MM.1S (cell line): ENCODE results near the gene RAVER1.
"Not testable (repeated sequence)": the region's sequence is repeated elsewhere in the genome, so short reads cannot be mapped to it uniquely, and the experiment has no call there.

Source experiments
- DNase-seq: peaks from one replicate; pipeline ENCODE4 v3.0.0-alpha.2; 2015
- H2AFZ ChIP-seq: fragments of 300-600 bp; sonication (generic); 2 replicates; pipeline ENCODE4 v1.6.0; 2016; ENCODE audit warnings: antibody characterized with exemption, low read length
- H3F3A ChIP-seq: fragments of 300-600 bp; sonication (generic); 2 replicates; pipeline ENCODE4 v1.6.1; 2016; ENCODE audit warnings: mild to moderate bottlenecking, antibody characterized with exemption, low read length, moderate library complexity, mixed read lengths; ENCODE audit not compliant: insufficient read depth
- H3K27ac ChIP-seq: fragments of 300-600 bp; sonication (generic); 2 replicates; pipeline ENCODE4 v1.5.1; 2016; ENCODE audit warnings: mild to moderate bottlenecking, low read length
- H3K27me3 ChIP-seq: fragments of 300-600 bp; sonication (generic); replicated peaks from 2 replicates; pipeline ENCODE4 v1.6.0; 2016; ENCODE audit warnings: low read length; ENCODE audit not compliant: insufficient read depth
- H3K36me3 ChIP-seq: fragments of 300-600 bp; sonication (generic); replicated peaks from 2 replicates; pipeline ENCODE4 v1.6.1; 2016; ENCODE audit warnings: mild to moderate bottlenecking, low read length, mixed read lengths; ENCODE audit not compliant: insufficient read depth
- H3K4me1 ChIP-seq: fragments of 300-600 bp; sonication (generic); 2 replicates; pipeline ENCODE4 v1.6.1; 2016; ENCODE audit warnings: low read length, mixed read lengths
- H3K4me2 ChIP-seq: fragments of 300-600 bp; sonication (generic); 2 replicates; pipeline ENCODE4 v1.6.0; 2016; ENCODE audit warnings: low read depth, low read length
- H3K4me3 ChIP-seq: fragments of 300-600 bp; sonication (generic); 2 replicates; pipeline ENCODE4 v1.5.1; 2016; ENCODE audit warnings: low read length, mixed read lengths
- H3K79me2 ChIP-seq: fragments of 300-600 bp; sonication (generic); 2 replicates; pipeline ENCODE4 v1.6.1; 2016; ENCODE audit warnings: mixed run types, low read length, mixed read lengths
- H3K9ac ChIP-seq: fragments of 300-600 bp; sonication (generic); 2 replicates; pipeline ENCODE4 v1.6.1; 2016; ENCODE audit warnings: low read length, mixed read lengths
- H3K9me2 ChIP-seq: fragments of 300-600 bp; sonication (generic); replicated peaks from 2 replicates; pipeline ENCODE4 v1.6.1; 2016; ENCODE audit warnings: mild to moderate bottlenecking, low read length, mixed read lengths; ENCODE audit not compliant: insufficient read depth
- H3K9me3 ChIP-seq: fragments of 300-600 bp; sonication (generic); replicated peaks from 2 replicates; pipeline ENCODE4 v1.6.1; 2016; ENCODE audit warnings: mild to moderate bottlenecking, low read length, mixed read lengths; ENCODE audit not compliant: insufficient read depth
- H4K20me1 ChIP-seq: fragments of 300-600 bp; sonication (generic); 2 replicates; pipeline ENCODE4 v1.6.1; 2016; ENCODE audit warnings: mild to moderate bottlenecking, low read length, moderate library complexity, mixed read lengths; ENCODE audit not compliant: insufficient read depth
- EZH2 ChIP-seq: fragments of 300-600 bp; sonication (generic); optimal IDR thresholded peaks from 2 replicates; pipeline ENCODE3; 2017; ENCODE audit warnings: low read depth, mild to moderate bottlenecking, antibody characterized with exemption, low read length, mixed read lengths
- EZH2phosphoT487 ChIP-seq: fragments of 300-600 bp; sonication (generic); IDR thresholded peaks from 2 replicates; pipeline ENCODE4 v1.6.1; 2018; ENCODE audit warnings: antibody characterized with exemption, low read length
- TF ChIP-seq, protein P1 (sequence below): fragments of 300-600 bp; sonication (generic); IDR thresholded peaks from 2 replicates; pipeline ENCODE4 v1.5.1; 2016; ENCODE audit warnings: antibody characterized with exemption, low read length, mixed read lengths

The RAVER1 gene, protein sequence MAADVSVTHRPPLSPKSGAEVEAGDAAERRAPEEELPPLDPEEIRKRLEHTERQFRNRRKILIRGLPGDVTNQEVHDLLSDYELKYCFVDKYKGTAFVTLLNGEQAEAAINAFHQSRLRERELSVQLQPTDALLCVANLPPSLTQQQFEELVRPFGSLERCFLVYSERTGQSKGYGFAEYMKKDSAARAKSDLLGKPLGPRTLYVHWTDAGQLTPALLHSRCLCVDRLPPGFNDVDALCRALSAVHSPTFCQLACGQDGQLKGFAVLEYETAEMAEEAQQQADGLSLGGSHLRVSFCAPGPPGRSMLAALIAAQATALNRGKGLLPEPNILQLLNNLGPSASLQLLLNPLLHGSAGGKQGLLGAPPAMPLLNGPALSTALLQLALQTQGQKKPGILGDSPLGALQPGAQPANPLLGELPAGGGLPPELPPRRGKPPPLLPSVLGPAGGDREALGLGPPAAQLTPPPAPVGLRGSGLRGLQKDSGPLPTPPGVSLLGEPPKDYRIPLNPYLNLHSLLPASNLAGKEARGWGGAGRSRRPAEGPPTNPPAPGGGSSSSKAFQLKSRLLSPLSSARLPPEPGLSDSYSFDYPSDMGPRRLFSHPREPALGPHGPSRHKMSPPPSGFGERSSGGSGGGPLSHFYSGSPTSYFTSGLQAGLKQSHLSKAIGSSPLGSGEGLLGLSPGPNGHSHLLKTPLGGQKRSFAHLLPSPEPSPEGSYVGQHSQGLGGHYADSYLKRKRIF

DNA sequence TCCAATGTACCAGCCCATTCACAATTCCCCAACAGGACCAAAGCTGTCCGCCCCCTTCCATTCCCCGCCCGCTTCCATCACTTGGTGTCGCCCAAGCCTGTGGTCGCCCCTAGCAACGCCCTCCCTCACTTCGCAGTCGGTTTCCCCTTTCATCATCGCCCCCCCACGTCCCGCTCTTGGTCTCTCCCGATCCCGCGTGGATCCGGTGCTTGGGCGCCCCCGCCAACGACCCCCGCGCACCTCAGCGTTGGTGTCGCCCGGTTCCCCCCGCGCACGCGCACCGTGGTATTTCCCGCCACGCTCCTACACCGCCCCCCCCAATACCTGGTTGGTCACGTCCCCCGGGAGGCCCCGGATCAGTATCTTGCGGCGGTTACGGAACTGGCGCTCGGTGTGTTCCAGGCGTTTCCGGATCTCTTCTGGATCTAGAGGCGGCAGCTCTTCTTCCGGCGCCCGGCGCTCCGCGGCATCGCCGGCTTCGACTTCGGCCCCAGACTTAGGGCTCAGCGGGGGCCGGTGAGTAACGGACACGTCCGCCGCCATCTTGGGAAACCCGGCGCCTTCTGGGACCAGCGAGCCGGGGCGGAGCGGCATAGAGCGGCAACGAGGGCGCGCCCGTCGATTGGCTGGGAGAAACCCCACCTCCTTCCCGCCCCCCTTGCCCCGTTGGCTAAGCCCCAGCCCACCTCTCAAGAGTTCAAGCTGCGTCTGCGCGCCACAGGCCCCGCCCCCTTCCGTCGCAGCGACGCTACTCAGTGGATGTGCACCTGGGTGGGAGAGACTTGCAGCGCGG is at the start of gene RAVER1:
Gene RAVER1 (minus strand): TSS at position 565 of the 793 bp plus-strand sequence. CDS start 22 bp downstream, at position 543.
- Histone ChIP-seq H3K4me2 (peak within 1 kb of the TSS; percentile 80), H2AFZ (peak within 1 kb of the TSS; percentile 76), H3K36me3 (peaks cover 3% of the 10 kb centered on the region; the same call in 1 of the 2 replicates), H3K4me3 (peak within 1 kb of the TSS; percentile 92), H3K27me3 (no peaks in the 10 kb centered on the region), H3K9me3 (no peaks in the 10 kb centered on the region), H3K79me2 (peaks cover 69% of the 10 kb centered on the region), H3F3A (no peaks in the 10 kb centered on the region), H3K4me1 (0 out of 2 replicates have a peak, but pooled peaks cover 3% of the 10 kb centered on the region), H3K9me2 (no peaks in the 10 kb centered on the region), H3K27ac (peak within 1 kb of the TSS; percentile 69; the same call in 1 of the 2 replicates), H4K20me1 (no peaks in the 10 kb centered on the region), H3K9ac (peak within 1 kb of the TSS; percentile 91)
- TF ChIP-seq EZH2: no peak
- TF ChIP-seq EZH2phosphoT487: no peak
- TF ChIP-seq, protein P1, sequence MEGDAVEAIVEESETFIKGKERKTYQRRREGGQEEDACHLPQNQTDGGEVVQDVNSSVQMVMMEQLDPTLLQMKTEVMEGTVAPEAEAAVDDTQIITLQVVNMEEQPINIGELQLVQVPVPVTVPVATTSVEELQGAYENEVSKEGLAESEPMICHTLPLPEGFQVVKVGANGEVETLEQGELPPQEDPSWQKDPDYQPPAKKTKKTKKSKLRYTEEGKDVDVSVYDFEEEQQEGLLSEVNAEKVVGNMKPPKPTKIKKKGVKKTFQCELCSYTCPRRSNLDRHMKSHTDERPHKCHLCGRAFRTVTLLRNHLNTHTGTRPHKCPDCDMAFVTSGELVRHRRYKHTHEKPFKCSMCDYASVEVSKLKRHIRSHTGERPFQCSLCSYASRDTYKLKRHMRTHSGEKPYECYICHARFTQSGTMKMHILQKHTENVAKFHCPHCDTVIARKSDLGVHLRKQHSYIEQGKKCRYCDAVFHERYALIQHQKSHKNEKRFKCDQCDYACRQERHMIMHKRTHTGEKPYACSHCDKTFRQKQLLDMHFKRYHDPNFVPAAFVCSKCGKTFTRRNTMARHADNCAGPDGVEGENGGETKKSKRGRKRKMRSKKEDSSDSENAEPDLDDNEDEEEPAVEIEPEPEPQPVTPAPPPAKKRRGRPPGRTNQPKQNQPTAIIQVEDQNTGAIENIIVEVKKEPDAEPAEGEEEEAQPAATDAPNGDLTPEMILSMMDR: no peak
- peak; percentile 98 for DNase-seq

DNA sequence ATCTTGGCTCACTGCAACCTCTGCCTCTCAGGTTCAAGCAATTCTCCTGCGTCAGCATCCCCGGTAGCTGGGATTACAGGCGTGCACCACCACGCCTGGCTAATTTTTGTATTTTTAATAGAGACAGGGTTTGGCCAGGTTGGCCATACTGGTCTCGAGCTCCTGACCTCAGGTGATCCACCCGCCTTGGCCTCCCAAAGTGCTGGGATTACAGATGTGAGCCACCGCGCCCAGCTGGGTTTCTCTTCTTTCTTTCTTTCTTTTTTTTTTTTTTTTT is 49.8 kb upstream of the RAVER1 start:
- not testable (repeated sequence) for H3F3A ChIP-seq, H3K27me3 ChIP-seq, H2AFZ ChIP-seq, H3K36me3 ChIP-seq, H3K9me3 ChIP-seq, H3K9me2 ChIP-seq, H3K27ac ChIP-seq, H3K9ac ChIP-seq, H4K20me1 ChIP-seq, H3K4me3 ChIP-seq, DNase-seq, H3K4me2 ChIP-seq, H3K4me1 ChIP-seq
- H3K79me2 ChIP-seq: peaks cover 17% of the 10 kb centered on the region

DNA sequence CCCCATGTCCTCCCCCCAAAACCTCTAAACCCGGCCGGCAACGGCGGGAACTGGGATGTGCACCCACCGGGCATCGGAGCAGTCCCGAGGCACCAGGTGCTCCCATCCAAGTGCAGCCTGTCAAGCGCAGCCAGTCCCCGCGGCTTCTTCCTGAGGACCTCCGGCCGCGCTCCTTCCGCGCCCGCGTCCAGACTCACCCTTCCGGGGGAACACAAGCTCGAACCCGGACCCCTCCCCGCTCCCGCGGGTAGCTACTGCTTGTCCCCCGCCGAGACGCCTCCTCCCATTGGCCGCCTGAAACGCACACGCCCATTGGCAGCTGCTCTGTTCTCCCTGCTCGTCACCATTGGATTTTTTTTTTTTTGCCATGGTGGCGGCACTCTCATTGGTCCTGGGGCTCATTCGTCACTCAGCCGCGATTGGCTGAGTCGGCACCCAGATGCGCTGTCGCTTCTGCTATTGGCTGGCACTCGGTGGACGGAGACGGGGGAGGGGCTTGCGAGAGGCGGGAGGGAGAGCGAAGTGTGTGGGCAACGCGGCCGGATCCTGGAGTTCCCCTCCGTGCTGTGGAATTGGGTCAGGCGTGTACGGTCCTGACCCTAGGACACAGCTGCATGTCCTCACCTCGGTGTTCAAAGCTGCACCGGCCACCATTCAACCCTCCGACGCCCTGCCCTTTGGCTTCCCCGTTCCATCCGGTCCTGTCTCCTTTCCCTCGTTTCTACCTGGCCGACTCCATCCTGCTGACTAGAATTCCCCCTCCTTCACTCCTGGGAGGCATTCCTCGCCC is 47.2 kb upstream of the RAVER1 start, which contains the start of gene TYK2:
Gene TYK2 (minus strand): TSS at position 260 of the 790 bp plus-strand sequence. CDS start 2,166 bp downstream, outside the sequence.
- peak within 1 kb of the TSS; percentile 86 for H3K4me3 ChIP-seq
- H3K4me1 ChIP-seq: peaks cover 5% of the 10 kb centered on the region
- H3K27ac ChIP-seq: peak within 1 kb of the TSS; percentile 39; the same call in 1 of the 2 replicates
- DNase-seq: peak; percentile 99
- no peaks in the 10 kb centered on the region for H3K27me3 ChIP-seq
- H3K79me2 ChIP-seq: peaks cover 18% of the 10 kb centered on the region
- no peaks in the 10 kb centered on the region for H3K9me2 ChIP-seq
- H3K4me2 ChIP-seq: peak within 1 kb of the TSS; percentile 98
- peak within 1 kb of the TSS; percentile 99 for H2AFZ ChIP-seq
- no peaks in the 10 kb centered on the region for H4K20me1 ChIP-seq
- H3K9me3 ChIP-seq: no peaks in the 10 kb centered on the region
- no peaks in the 10 kb centered on the region for H3F3A ChIP-seq
- no peak for TF ChIP-seq EZH2
- no peak for TF ChIP-seq EZH2phosphoT487
- TF ChIP-seq, protein P1: no peak
- peak within 1 kb of the TSS; percentile 87 for H3K9ac ChIP-seq
- H3K36me3 ChIP-seq: no peaks in the 10 kb centered on the region
